Lung microvascular endothelial cell (primary cell): ENCODE results near the gene PSG6. TPM values are rescaled to one million over a fixed set of nuclear protein-coding genes. Genes with fewer than 3 reads are reported as not detected.
"Not testable (repeated sequence)": the region's sequence is repeated elsewhere in the genome, so short reads cannot be mapped to it uniquely, and the experiment has no call there.

ENCODE experiments used
- DNase-seq, 2 donors: peaks; one replicate each; pipeline versions ENCODE4 v3.0.0 to v3.0.0-alpha.2; 2010; ENCODE audit warnings: low read depth in 2 of 2
- total RNA-seq: library from RNA; depleted of rRNA; stranded (reverse); fragments of >200 nt; gene quantifications from 2 replicates; pipeline ENCODE4 v1.2.1, GENCODE V29; 2014

PSG6 gene
- total RNA-seq, 1 donor from 2014 or later, result not detected

DNA sequence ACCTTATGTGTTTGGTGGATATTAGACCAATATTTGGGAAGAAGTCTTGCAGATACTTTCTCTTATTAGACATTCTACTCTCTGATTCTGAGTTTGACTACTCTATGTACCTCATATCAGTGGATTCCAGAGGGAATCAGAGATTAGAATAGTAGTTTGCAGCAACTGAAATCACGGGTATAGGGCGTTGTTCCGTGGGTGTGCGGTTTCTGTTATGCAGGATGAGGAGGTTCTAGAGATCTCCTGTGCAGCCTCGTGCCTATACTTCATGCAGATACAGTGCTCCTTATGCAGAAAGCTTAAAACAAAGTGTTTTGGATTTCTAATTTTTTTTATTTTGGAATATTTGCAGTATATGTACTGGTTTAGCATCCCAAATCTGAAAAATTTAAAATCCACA is 6.0 kb downstream of the PSG6 start:
- not testable (repeated sequence) for DNase-seq

DNA sequence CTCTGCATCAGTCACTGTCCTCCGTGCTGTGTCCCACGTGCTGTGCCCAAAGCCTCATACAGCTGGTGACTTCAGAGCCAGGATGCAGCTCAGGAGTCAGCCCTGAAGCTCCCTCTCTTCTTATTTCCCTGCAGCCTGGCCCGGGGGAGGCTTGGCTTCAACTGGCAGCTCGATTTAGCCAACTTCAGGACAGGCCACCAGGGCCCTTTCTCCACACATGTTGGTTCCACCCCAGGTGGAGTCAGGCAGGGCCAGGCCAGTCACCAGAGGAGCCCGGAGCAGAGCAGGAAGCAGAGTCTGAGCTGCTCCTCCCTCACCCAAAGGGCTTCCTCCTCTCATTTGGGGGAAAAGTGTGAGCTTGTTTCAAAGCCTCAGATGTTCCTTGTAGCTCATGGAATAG is 11.5 kb downstream of the PSG6 start:
- DNase-seq, result not testable (repeated sequence)

- DNase-seq, result not testable (repeated sequence)
Observed at GRCh38 chr19:42900561-42900960, 17.1 kb downstream of the PSG6 start.

GRCh38 chr19:42899674-42900073 is 18.0 kb downstream of the PSG6 start:
- DNase-seq, result not testable (repeated sequence)

- not testable (repeated sequence) for DNase-seq
Observed at GRCh38 chr19:42899110-42899509, 18.6 kb downstream of the PSG6 start.

GRCh38 chr19:42898656-42899055 is 19.0 kb downstream of the PSG6 start:
- not testable (repeated sequence) for DNase-seq

- DNase-seq, result not testable (repeated sequence)
Observed at GRCh38 chr19:42897729-42898128, 20.0 kb downstream of the PSG6 start.

DNA sequence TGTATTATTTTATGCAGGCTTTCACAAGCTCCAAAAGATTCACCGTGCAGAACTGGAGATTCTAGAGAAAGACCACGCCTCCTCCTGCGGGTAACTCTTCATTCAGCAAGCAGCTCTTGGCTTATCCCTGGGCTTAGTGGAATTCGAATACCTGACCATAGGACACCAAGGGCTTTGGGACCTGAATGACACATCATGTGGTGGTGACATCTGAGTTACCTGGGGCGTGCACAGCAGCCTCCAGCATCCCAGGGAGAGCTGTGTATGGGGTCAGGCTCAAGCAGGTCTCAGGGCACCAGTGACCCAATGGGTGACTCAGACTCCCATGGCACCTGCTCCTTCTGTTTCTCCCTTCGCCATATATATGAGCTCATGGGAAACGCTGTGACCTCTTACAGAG is 27.2 kb downstream of the PSG6 start:
- not testable (repeated sequence) for DNase-seq

DNA sequence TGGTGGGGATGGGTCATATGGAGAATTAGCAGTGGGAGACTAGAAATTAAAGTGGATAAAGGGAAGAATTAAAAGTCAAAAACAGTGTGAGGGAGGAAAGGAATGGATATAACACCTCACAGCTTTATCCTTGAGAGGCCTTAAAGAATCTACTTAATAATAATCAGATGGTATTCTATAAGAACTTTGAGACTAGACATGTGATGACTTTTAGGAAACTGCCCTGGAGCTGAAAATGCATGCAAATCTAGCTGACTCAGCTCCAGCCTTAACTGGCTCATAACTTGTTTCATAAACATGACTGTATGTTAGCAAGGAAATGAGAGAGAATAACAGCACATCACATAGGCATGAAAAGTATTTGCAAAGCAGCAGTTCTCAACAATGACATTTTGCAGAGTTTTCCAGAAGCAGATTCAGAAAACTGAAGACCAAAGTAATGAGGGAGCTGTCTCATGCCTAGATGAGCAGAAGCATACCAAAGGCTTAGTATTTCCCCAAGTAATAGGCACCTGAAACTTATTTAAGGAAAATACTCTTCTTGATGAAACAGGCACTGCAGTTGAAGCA is 29.7 kb downstream of the PSG6 start:
- DNase-seq, result not testable (repeated sequence)

DNA sequence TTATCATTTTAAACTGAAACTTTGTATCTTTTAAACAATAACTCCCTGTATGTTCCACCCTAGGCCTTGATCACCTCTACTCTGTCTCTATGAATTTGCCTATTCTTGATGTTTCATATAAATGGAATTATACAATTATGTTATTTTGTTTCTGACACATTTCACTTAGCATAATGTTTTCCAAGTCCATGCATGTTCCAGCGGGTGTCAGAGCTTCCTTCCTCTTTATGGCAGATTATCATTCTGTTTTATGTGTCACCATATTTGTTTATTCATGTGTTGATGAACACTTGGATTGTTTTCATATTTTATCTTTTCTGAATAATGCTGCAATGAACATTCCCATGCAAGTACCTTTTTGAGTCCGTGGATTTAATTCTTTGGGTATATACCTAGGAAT is 35.0 kb downstream of the PSG6 start:
- peak; percentile 43 to 74 for DNase-seq

DNA sequence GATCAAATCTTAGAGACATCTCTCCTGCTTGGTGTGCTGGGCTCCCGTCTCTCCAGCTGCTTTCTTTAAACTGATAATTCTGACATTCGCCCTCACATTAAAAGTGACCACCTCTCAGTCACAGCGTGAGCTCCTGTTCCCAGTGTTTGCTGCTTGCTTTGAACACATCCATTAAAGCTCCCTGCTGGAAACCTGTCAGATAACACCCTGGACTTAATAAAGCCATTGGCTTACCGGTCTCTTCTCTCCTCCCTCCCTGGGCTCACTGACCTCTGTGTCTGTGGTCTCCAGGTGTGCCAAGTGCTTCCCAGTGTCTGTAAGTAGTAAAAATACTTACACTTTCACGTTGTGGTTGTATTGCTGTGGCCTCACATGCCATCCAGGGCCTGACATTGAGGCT is 35.7 kb downstream of the PSG6 start:
- not testable (repeated sequence) for DNase-seq

- DNase-seq, result peak in 1 of 2 donors; percentile 24
Observed at GRCh38 chr19:42881279-42881678, 36.4 kb downstream of the PSG6 start.

DNA sequence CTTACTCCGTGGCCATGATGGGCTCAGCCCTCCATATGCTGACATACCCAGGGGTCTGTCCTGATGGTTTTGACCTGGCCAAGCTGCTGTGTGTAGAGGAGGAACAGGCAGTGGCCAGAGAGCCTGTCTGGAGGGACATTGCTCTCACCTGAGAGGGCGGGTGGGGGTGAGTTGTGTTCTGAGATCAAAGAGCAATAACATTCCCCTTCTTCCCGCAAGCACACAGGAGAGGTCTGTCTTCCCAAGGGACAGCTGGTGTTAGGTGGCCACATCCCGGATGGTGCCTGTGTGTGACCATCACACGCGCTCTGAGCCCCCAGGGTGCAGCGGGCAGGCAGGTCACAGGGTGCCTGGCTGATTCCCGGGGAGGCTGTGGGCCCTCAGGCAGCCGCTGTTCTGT is 37.1 kb downstream of the PSG6 start:
- not testable (repeated sequence) for DNase-seq

- DNase-seq, result no peak
Observed at GRCh38 chr19:42879613-42880012, 38.1 kb downstream of the PSG6 start, which contains the start of gene PSG1. Gene PSG1, minus strand, starts transcription at chr19:42879713. Its CDS starts 132 bp downstream, at chr19:42879581.

- not testable (repeated sequence) for DNase-seq
Observed at GRCh38 chr19:42876596-42876995, 41.1 kb downstream of the PSG6 start.

- DNase-seq, result not testable (repeated sequence)
Observed at GRCh38 chr19:42875881-42876280, 41.8 kb downstream of the PSG6 start.

GRCh38 chr19:42874901-42875813 is 42.5 kb downstream of the PSG6 start:
- DNase-seq, result peak; percentile 51 to 55

- DNase-seq, result not testable (repeated sequence)
Observed at GRCh38 chr19:42874136-42874535, 43.6 kb downstream of the PSG6 start.

DNA sequence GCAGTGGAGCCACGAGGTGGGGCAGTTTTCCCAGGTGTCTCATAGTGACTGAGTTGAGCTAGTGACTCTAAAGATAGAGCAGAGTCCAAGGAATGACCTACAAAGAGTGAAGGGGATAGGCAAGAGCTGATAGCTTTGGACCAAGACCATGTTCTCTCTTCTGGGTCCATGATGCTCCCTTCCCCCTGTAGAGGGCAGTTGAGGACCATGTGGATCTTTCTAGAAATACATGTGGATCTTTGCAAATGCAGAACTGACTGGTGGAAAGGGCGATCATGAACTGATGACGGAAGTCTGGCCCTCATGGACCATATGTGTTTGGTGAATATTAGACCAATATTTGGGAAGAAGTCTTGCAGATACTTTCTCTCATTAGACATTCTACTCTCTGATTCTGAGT is 45.1 kb downstream of the PSG6 start:
- DNase-seq, result no peak

DNA sequence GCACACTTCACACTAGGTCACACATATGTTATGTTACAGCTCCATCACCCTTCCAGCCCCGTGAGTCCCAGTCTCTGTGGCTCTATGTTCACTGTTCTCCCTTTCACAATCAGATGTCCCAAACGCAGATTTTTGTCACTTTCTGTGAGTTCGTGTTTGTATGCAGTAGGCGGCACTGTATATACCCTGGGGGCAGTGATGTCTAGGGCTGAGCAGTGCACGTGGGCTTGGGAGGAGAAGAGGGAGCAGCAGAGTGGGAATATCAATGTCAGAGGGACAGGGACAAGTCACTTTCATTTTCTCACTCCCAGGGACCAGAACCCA is 60.2 kb downstream of the PSG6 start:
- DNase-seq, result no peak

GRCh38 chr19:42856866-42857543 is 60.7 kb downstream of the PSG6 start:
- DNase-seq, result peak in 1 of 2 donors; percentile 24

DNA sequence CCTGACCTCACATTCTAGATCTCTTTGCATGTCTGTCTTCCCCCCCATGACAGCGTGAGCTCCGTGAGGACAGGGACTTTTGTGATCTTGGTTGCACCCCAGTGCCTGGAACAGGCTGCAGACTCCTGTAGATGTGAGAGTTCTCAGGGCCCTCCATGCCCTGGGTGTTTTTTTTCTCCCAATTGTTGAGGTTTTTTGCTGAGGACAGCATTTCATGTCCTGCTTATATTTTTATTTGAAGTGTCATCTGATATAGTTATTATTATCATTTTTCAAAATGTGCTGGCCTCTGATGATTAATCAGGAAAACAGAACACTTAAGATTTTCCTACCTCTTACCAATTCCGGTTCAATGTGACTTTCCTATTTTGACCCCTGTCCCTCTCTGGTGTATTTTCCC is 62.9 kb downstream of the PSG6 start:
- peak in 1 of 2 donors; percentile 19 for DNase-seq
